Right lobe of liver (tissue), 6 donors: ENCODE results near the gene GLO1. TPM values are rescaled to one million over a fixed set of nuclear protein-coding genes. Genes with fewer than 3 reads are reported as not detected.

Experiments used
- ATAC-seq, 4 donors: fragments of 200-7000 bp; cut with Tn5 transposase; one replicate each; pipeline ENCODE4 v1.9.1; 2020; ENCODE audit warnings: mild to moderate bottlenecking in 4 of 4, moderate library complexity in 4 of 4
- DNase-seq, 3 donors: peaks; one replicate each; pipeline ENCODE4 v3.0.0-alpha.2; 2020
- H3K27ac ChIP-seq, 3 donors: fragments of 200-600 bp; one replicate each; pipeline ENCODE4 v1.8.0; 2022
- H3K27me3 ChIP-seq, 2 donors: fragments of 200-600 bp; one replicate each; pipeline ENCODE4 v1.8.0; 2022
- H3K36me3 ChIP-seq, 4 donors: fragments of 200-600 bp; sonication (generic) in 1 of 4; one replicate each; pipeline versions ENCODE4 v1.5.1 to v1.8.0; 2017 to 2022; ENCODE audit warnings: control low read depth in 1 of 4
- H3K4me1 ChIP-seq, 4 donors: fragments of 200-600 bp; sonication (generic) in 1 of 4; one replicate each; pipeline versions ENCODE4 v1.5.1 to v1.8.0; 2017 to 2022; ENCODE audit warnings: control low read depth in 1 of 4
- H3K4me3 ChIP-seq, 3 donors: fragments of 200-600 bp; one replicate each; pipeline ENCODE4 v1.8.0; 2022
- H3K9me3 ChIP-seq, 4 donors: fragments of 200-600 bp; sonication (generic) in 1 of 4; one replicate each; pipeline versions ENCODE4 v1.5.1 to v1.8.0; 2017 to 2022; ENCODE audit warnings: control low read depth in 1 of 4
- POLR2A ChIP-seq: fragments of 450-650 bp; IDR thresholded peaks from one replicate; pipeline ENCODE4 v1.6.1; 2017; ENCODE audit warnings: antibody characterized with exemption, mild to moderate bottlenecking
- WGBS: methylation state at CpG from one replicate; pipeline ENCODE4 v1.1.6; 2018; ENCODE audit warnings: low coverage, low lambda C conversion rate; ENCODE audit not compliant: insufficient coverage; ENCODE audit errors: missing lambda C conversion rate; 5-methylcytosine and 5-hydroxymethylcytosine counted together
- intact Hi-C, 2 donors: fragments of 100-400 bp; cut with DNase I; formaldehyde crosslinking; loops; one replicate each; pipeline versions ENCODE4 v1.11.2 to v1.14.1; 2022
- total RNA-seq, 6 experiments: library from RNA; depleted of rRNA in 2 of 6; stranded (reverse); fragments of >200 nt in 2 of 6; fragmentation: NEBNext Ultra II Directional in 3 of 6; extraction: Animal tissue kit (Norgen Biotek cat#: 25700) in 3 of 6; gene quantifications; one replicate each; pipeline versions ENCODE4 v1.1.0 to v1.2.4, GENCODE V29; 2016 to 2023
- TF ChIP-seq, protein P1 (sequence below), 4 donors: fragments of 200-600 bp in 3 of 4; fragments of 450-650 bp in 1 of 4; IDR thresholded peaks; one replicate each; pipeline versions ENCODE4 v1.5.1 to v1.8.0; 2016 to 2022; ENCODE audit warnings: antibody characterized with exemption in 4 of 4, mild to moderate bottlenecking in 2 of 4
- donor health status: DM: no; HTN: yes; CAD: no.
- donor health status: DM: no; HTN: no; CAD: no.
- donor health status: DM: no; HTN: no; CAD: no.
- donor health status: DM: no; HTN: yes; CAD: no.
- donor health status: DM: no; HTN: yes; CAD: no.

GLO1 gene
- total RNA-seq, 6 experiments from 2014 or later, result 41.7 to 68.9 (median 57.8) TPM

DNA sequence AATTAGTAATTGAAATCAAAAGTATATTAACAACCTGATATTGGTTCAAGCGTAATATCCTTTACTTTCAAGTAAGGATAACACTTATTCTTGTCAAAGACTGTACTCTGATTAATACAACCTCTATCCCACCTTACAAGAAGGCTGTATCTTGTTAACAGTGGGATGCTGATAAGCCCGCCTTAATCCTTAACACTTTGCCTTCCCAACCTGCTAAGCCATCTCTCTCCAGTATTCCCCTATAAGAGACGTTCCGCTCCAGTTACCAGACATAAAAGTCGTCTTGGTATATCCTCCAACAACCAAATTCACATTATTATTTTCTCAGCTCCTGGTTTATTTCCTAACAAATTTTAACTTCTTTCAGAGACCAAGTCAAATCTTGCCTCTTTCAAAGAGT lies 65.2 kb downstream of the GLO1 start:
- TF ChIP-seq POLR2A, result no peak
- TF ChIP-seq, protein P1, sequence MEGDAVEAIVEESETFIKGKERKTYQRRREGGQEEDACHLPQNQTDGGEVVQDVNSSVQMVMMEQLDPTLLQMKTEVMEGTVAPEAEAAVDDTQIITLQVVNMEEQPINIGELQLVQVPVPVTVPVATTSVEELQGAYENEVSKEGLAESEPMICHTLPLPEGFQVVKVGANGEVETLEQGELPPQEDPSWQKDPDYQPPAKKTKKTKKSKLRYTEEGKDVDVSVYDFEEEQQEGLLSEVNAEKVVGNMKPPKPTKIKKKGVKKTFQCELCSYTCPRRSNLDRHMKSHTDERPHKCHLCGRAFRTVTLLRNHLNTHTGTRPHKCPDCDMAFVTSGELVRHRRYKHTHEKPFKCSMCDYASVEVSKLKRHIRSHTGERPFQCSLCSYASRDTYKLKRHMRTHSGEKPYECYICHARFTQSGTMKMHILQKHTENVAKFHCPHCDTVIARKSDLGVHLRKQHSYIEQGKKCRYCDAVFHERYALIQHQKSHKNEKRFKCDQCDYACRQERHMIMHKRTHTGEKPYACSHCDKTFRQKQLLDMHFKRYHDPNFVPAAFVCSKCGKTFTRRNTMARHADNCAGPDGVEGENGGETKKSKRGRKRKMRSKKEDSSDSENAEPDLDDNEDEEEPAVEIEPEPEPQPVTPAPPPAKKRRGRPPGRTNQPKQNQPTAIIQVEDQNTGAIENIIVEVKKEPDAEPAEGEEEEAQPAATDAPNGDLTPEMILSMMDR (IDR thresholded peaks at IDR 0.05), result no peak
- ATAC-seq, result no peak
- intact Hi-C loops, result no loop called here
- Histone ChIP-seq H3K27ac (no peak overlapping the region), H3K27me3 (no peaks in the 10 kb centered on the region), H3K36me3 (no peaks in the 10 kb centered on the region), H3K9me3 (no peaks in the 10 kb centered on the region), H3K4me3 (no peak overlapping the region), H3K4me1 (peaks cover 0 to 12% (median 5%) of the 10 kb centered on the region in 4 donors)
- WGBS, result 96% methylated on average over 5 of the region's 5 CpGs
- no peak for DNase-seq

DNA sequence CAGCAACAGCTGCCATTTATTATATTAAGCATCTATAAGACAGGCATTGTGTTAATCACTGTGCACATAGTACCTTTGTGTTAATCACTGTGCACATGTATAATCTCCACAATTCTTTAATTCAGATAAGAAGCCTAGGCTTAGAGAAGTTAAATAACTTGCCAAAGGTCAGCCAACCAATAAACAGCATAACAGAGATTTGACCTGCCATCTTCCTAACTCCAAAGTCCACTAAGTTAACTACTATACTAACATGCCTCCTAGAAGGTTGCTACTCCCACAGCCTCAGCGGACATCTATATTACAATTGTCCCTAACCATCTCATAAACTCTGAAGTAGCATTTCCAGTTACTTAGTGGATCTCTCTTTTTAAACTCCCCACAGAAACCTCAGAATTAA lies 66.9 kb downstream of the GLO1 start:
- Histone ChIP-seq H3K27me3 (no peaks in the 10 kb centered on the region), H3K9me3 (no peaks in the 10 kb centered on the region), H3K4me3 (no peak overlapping the region), H3K36me3 (no peaks in the 10 kb centered on the region), H3K4me1 (peaks cover 0 to 12% (median 5%) of the 10 kb centered on the region in 4 donors), H3K27ac (no peak overlapping the region)
- ATAC-seq (no peak), DNase-seq (no peak)
- WGBS, result 36% methylated on average over 1 of the region's 1 CpG
- intact Hi-C loops, result no loop called here
- TF ChIP-seq POLR2A, result no peak
- TF ChIP-seq, protein P1 (IDR thresholded peaks at IDR 0.05), result no peak

GRCh38 chr6:38634518-38634917 lies 68.4 kb downstream of the GLO1 start:
- H3K27ac ChIP-seq, result no peak overlapping the region
- no peak overlapping the region for H3K4me3 ChIP-seq
- ATAC-seq, result peak in 1 of 4 donors; percentile 16
- intact Hi-C loops, result no loop called here
- no peak for TF ChIP-seq POLR2A
- TF ChIP-seq, protein P1 (IDR thresholded peaks at IDR 0.05), result no peak
- H3K9me3 ChIP-seq, result no peaks in the 10 kb centered on the region
- 83% methylated on average over 1 of the region's 1 CpG for WGBS
- H3K36me3 ChIP-seq, result no peaks in the 10 kb centered on the region
- H3K27me3 ChIP-seq, result no peaks in the 10 kb centered on the region
- H3K4me1 ChIP-seq, result peaks cover 0 to 10% (median 3%) of the 10 kb centered on the region in 4 donors
- DNase-seq, result no peak

DNA sequence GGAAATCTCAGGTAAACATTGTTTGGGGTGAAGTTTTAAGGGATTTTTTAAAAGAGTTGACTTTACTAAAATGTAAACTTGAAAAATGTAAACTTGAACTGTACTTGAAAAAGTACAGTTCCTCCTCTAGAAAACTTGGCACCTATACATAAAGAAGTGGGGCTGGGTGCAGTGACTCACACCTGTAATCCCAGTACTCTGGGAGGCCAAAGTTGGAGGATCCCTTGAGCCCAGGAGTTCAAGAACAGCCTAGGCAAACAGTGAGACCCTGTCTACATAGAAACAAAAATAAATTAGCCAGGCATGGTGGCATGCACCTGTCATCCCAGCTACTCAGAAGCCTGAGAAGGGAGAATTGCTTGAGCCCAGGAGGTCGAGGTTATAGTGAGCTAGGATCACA lies 70.5 kb downstream of the GLO1 start:
- intact Hi-C loops, result no loop called here
- Histone ChIP-seq H3K36me3 (no peaks in the 10 kb centered on the region), H3K27me3 (no peaks in the 10 kb centered on the region), H3K27ac (no peak overlapping the region), H3K9me3 (no peaks in the 10 kb centered on the region), H3K4me1 (peaks cover 0 to 10% (median 3%) of the 10 kb centered on the region in 4 donors), H3K4me3 (no peak overlapping the region)
- ATAC-seq (no peak), DNase-seq (no peak)
- TF ChIP-seq POLR2A, result no peak
- TF ChIP-seq, protein P1 (IDR thresholded peaks at IDR 0.05), result no peak
- 100% methylated on average over 1 of the region's 1 CpG for WGBS
